SK-N-SH (cell line): ENCODE measurements around the gene GABRG3. TPM values are rescaled to one million over a fixed set of nuclear protein-coding genes. Genes with fewer than 3 reads are reported as not detected.
A peak's percentile ranks its signal among the peaks of the same experiment; 100 is the strongest.

Experiments
- CTCF ChIA-PET: fragments of 300-600, 350-600 bp; formaldehyde crosslinking; extraction: SDS; loops from one replicate; lab custom pipeline; 2021; lab: Yijun Ruan, JAX
- POLR2A ChIA-PET: fragments of 350-600 bp; sonication (Branson Sonifier 250); formaldehyde crosslinking; extraction: SDS; loops from one replicate; lab custom pipeline; 2020; ENCODE audit warnings: antibody characterized with exemption, inconsistent platforms; lab: Yijun Ruan, JAX
- DNase-seq: peaks from one replicate; pipeline ENCODE4 v3.0.0; 2012
- H2AFZ ChIP-seq: fragments of 200-600 bp; sonication (generic); 2 replicates; pipeline ENCODE4 v1.8.1; 2016; ENCODE audit warnings: antibody characterized with exemption, mild to moderate bottlenecking, low read depth
- H3F3A ChIP-seq: fragments of 200-600 bp; sonication (generic); replicated peaks from 2 replicates; pipeline ENCODE3; 2016; ENCODE audit warnings: antibody characterized with exemption, mild to moderate bottlenecking; ENCODE audit not compliant: insufficient read depth
- H3K27ac ChIP-seq, 2 experiments: fragments of 200-500 bp in 1 of 2; fragments of 200-600 bp in 1 of 2; sonication (Bioruptor generic) in 1 of 2; sonication (generic), shearing (Covaris generic) in 1 of 2; 2 replicates each; pipeline versions ENCODE4 v1.5.1 to v1.6.1; 2014 to 2016; ENCODE audit warnings: low read depth in 2 of 2, inconsistent platforms in 1 of 2, low read length in 1 of 2, mild to moderate bottlenecking in 1 of 2, mixed read lengths in 1 of 2
- H3K27me3 ChIP-seq: fragments of 200-600 bp; sonication (generic), shearing (Covaris generic); 2 replicates; pipeline ENCODE4 v1.6.1; 2016; ENCODE audit warnings: mixed run types; ENCODE audit not compliant: insufficient read depth
- H3K36me3 ChIP-seq, 2 experiments: fragments of 200-500 bp in 1 of 2; fragments of 200-600 bp in 1 of 2; sonication (Bioruptor generic) in 1 of 2; sonication (generic) in 1 of 2; replicated peaks in 1 of 2; 2 replicates each; pipeline versions ENCODE3 to v1.5.1; 2014 to 2016; ENCODE audit warnings: low read length in 1 of 2, mild to moderate bottlenecking in 1 of 2; ENCODE audit not compliant: insufficient read depth in 2 of 2, control insufficient read depth in 1 of 2
- H3K4me1 ChIP-seq, 2 experiments: fragments of 200-500 bp in 1 of 2; fragments of 200-600 bp in 1 of 2; sonication (Bioruptor generic) in 1 of 2; sonication (generic), shearing (Covaris generic) in 1 of 2; 2 replicates each; pipeline versions ENCODE4 v1.5.1 to v1.6.1; 2014 to 2016; ENCODE audit warnings: low read depth in 1 of 2, low read length in 1 of 2, mixed run types in 1 of 2; ENCODE audit not compliant: insufficient read depth in 2 of 2, control insufficient read depth in 1 of 2
- H3K4me2 ChIP-seq: fragments of 200-600 bp; sonication (generic), shearing (Covaris generic); 2 replicates; pipeline ENCODE4 v1.6.1; 2017; ENCODE audit warnings: mixed run types
- H3K4me3 ChIP-seq, 2 experiments: fragments of 200-500 bp in 1 of 2; fragments of 200-600 bp in 1 of 2; sonication (Bioruptor generic) in 1 of 2; sonication (generic), shearing (Covaris generic) in 1 of 2; 2 replicates each; pipeline versions ENCODE4 v1.5.1 to v1.8.1; 2014 to 2016; ENCODE audit warnings: low read depth in 2 of 2, inconsistent platforms in 1 of 2, low read length in 1 of 2, mild to moderate bottlenecking in 1 of 2, mixed read lengths in 1 of 2, moderate library complexity in 1 of 2
- H3K79me2 ChIP-seq: fragments of 200-600 bp; sonication (generic); 2 replicates; pipeline ENCODE4 v1.8.1; 2017; ENCODE audit warnings: mild to moderate bottlenecking; ENCODE audit not compliant: insufficient read depth
- H3K9ac ChIP-seq: fragments of 200-600 bp; sonication (generic); 2 replicates; pipeline ENCODE4 v1.6.1; 2017; ENCODE audit warnings: mixed run types
- H3K9me2 ChIP-seq: fragments of 200-600 bp; sonication (generic); 2 replicates; pipeline ENCODE4 v1.6.1; 2017; ENCODE audit warnings: mixed run types
- H3K9me3 ChIP-seq: fragments of 200-600 bp; sonication (generic); 2 replicates; pipeline ENCODE4 v1.6.1; 2017; ENCODE audit warnings: mixed run types, mild to moderate bottlenecking, moderate library complexity
- H4K20me1 ChIP-seq: fragments of 200-600 bp; sonication (generic); 2 replicates; pipeline ENCODE4 v1.6.1; 2017; ENCODE audit warnings: mild to moderate bottlenecking, mixed run types; ENCODE audit not compliant: insufficient read depth
- GATA2 ChIP-seq: sonication (generic); formaldehyde crosslinking; IDR thresholded peaks from 2 replicates; pipeline ENCODE4 v1.5.0; 2020; ENCODE audit warnings: mild to moderate bottlenecking, missing genetic modification reagents
- IRF3 ChIP-seq: fragments of 150-350 bp; IDR thresholded peaks from 2 replicates; pipeline ENCODE4 v1.6.1; 2016; ENCODE audit warnings: mild to moderate bottlenecking, low read depth, low read length
- POLR2AphosphoS5 ChIP-seq: IDR thresholded peaks from 2 replicates; pipeline ENCODE4 v1.6.1; 2012; ENCODE audit warnings: low read depth, low read length
- RAD21 ChIP-seq: IDR thresholded peaks from 2 replicates; pipeline ENCODE4 v1.6.1; 2012; ENCODE audit warnings: mild to moderate bottlenecking, low read length
- RFX5 ChIP-seq: IDR thresholded peaks from 2 replicates; pipeline ENCODE4 v1.6.1; 2012; ENCODE audit warnings: mild to moderate bottlenecking, improper control_type of control experiment, low read length
- TEAD4 ChIP-seq: IDR thresholded peaks from 2 replicates; pipeline ENCODE4 v1.4.0; 2012; ENCODE audit warnings: mild to moderate bottlenecking, borderline replicate concordance; ENCODE audit not compliant: insufficient read depth
- USF1 ChIP-seq: IDR thresholded peaks from 2 replicates; pipeline ENCODE4 v1.4.0; 2012; ENCODE audit warnings: low read depth, borderline replicate concordance
- ZBTB33 ChIP-seq: IDR thresholded peaks from 2 replicates; pipeline ENCODE4 v1.4.0; 2012; ENCODE audit warnings: low read depth, borderline replicate concordance
- WGBS: methylation state at CpG from one replicate; pipeline ENCODE4 v1.1.6; 2017; ENCODE audit warnings: low lambda C conversion rate; 5-methylcytosine and 5-hydroxymethylcytosine counted together
- polyA plus RNA-seq, 3 experiments: library from polyadenylated mRNA; depleted of rRNA; stranded (reverse); fragments of >200 nt; gene quantifications; 2 replicates each; pipeline ENCODE4 v1.2.3, GENCODE V29; 2012
- TF ChIP-seq, protein P1 (sequence below): fragments of 200-600 bp; sonication (generic); IDR thresholded peaks from 2 replicates; pipeline ENCODE4 v1.6.1; 2017; ENCODE audit warnings: antibody characterized with exemption, mild to moderate bottlenecking, moderate library complexity

GABRG3 gene
- polyA plus RNA-seq, 1 of the 3 experiments (the other 2 are of a cell fraction) = not detected

GRCh38 chr15:26939398-26939797 lies 31.6 kb upstream of the GABRG3 start:
- DNase-seq = peak; percentile 47
- Histone ChIP-seq H4K20me1 (no peaks in the 10 kb centered on the region), H2AFZ (no peak overlapping the region), H3K79me2 (no peaks in the 10 kb centered on the region), H3K27me3 (no peaks in the 10 kb centered on the region), H3K9me2 (no peaks in the 10 kb centered on the region), H3K9me3 (no peaks in the 10 kb centered on the region), H3K36me3 (no peaks in the 10 kb centered on the region), H3K4me3 (no peak overlapping the region), H3K4me1 (peaks cover 0 to 4% of the 10 kb centered on the region in 2 experiments; a peak in 1 of 4 replicates), H3K4me2 (no peak overlapping the region), H3K9ac (no peak overlapping the region), H3K27ac (no peak overlapping the region), H3F3A (no peaks in the 10 kb centered on the region)
- CTCF ChIA-PET = interaction anchor here (1.2 to 2.1 kb wide), 2 partner anchors 35 to 48 kb away, joined by 5 to 6 read pairs; no protein-coding TSS in a partner anchor
- WGBS = 21% methylated on average over 4 of the region's 5 CpGs
- TF ChIP-seq POLR2AphosphoS5 (no peak), GATA2 (peak; percentile 42; the same call in 1 of the 2 replicates)
- POLR2A ChIA-PET = no interaction called here

DNA sequence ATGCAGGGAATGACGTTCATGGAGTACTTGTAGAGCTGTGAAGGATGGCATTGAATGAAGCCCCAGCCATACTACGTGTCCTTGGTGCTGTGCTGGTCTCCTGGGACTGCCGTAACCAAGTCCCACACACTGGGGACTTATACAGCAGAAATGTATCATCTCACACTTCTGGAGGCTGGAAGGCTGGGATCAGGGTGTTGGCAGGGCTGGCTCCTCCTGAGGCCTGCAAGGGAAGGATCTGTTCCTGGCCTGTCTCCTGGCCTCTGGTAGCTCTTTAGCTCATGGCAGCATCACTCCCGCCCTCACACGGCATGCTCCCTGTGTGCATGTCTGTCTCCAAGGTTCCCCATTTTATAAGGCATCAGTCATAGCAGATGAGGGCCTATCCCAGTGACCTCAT lies 29.5 kb upstream of the GABRG3 start:
- TF ChIP-seq RAD21 (no peak), ZBTB33 (no peak)
- TF ChIP-seq, protein P1, sequence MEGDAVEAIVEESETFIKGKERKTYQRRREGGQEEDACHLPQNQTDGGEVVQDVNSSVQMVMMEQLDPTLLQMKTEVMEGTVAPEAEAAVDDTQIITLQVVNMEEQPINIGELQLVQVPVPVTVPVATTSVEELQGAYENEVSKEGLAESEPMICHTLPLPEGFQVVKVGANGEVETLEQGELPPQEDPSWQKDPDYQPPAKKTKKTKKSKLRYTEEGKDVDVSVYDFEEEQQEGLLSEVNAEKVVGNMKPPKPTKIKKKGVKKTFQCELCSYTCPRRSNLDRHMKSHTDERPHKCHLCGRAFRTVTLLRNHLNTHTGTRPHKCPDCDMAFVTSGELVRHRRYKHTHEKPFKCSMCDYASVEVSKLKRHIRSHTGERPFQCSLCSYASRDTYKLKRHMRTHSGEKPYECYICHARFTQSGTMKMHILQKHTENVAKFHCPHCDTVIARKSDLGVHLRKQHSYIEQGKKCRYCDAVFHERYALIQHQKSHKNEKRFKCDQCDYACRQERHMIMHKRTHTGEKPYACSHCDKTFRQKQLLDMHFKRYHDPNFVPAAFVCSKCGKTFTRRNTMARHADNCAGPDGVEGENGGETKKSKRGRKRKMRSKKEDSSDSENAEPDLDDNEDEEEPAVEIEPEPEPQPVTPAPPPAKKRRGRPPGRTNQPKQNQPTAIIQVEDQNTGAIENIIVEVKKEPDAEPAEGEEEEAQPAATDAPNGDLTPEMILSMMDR = no peak
- no peaks in the 10 kb centered on the region for H3K36me3 ChIP-seq
- H3K4me3 ChIP-seq = no peak overlapping the region
- H3K27ac ChIP-seq = no peak overlapping the region
- CTCF ChIA-PET = interaction anchor here (0.9 to 1.0 kb wide), 2 partner anchors 9 to 50 kb away, joined by 3 to 4 read pairs; no protein-coding TSS in a partner anchor
- H3K27me3 ChIP-seq = no peaks in the 10 kb centered on the region
- no peak overlapping the region for H2AFZ ChIP-seq
- POLR2A ChIA-PET = no interaction called here
- H3K9me3 ChIP-seq = no peaks in the 10 kb centered on the region
- H3F3A ChIP-seq = no peaks in the 10 kb centered on the region
- DNase-seq = no peak
- no peaks in the 10 kb centered on the region for H3K79me2 ChIP-seq
- no peak overlapping the region for H3K4me2 ChIP-seq
- H3K9me2 ChIP-seq = no peaks in the 10 kb centered on the region
- no peak overlapping the region for H3K9ac ChIP-seq
- no peaks in the 10 kb centered on the region for H4K20me1 ChIP-seq
- peaks cover 0 to 8% of the 10 kb centered on the region in 2 experiments; a peak in 1 of 4 replicates for H3K4me1 ChIP-seq
- 27% methylated on average over 5 of the region's 5 CpGs for WGBS

DNA sequence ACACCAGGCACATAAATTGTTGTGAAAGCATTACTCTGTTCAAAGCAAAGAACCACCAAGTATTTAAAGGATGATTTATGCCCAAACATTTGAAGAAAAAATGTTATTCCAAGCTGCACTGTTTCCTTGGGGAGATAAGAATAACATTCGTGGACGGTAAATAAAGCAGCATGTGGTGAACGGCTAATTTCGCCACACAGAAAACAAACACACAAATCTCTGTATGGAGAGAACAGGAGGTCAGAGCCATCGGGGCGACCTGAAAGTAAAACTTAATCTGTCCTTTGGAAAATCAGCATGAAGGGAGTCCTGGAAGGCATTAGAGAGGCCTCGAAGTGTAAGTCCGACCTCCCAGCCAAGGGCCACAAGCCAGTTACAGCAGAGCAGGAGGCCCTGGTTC lies 27.1 kb upstream of the GABRG3 start:
- no peak overlapping the region for H3K27ac ChIP-seq
- no peaks in the 10 kb centered on the region for H4K20me1 ChIP-seq
- H3K36me3 ChIP-seq = no peaks in the 10 kb centered on the region
- H3K9ac ChIP-seq = no peak overlapping the region
- no peaks in the 10 kb centered on the region for H3K79me2 ChIP-seq
- no peak overlapping the region for H2AFZ ChIP-seq
- H3K27me3 ChIP-seq = no peaks in the 10 kb centered on the region
- POLR2A ChIA-PET = no interaction called here
- DNase-seq = no peak
- H3K4me3 ChIP-seq = no peak overlapping the region
- WGBS = 47% methylated on average over 7 of the region's 8 CpGs
- no peaks in the 10 kb centered on the region for H3K9me2 ChIP-seq
- peaks cover 0 to 8% of the 10 kb centered on the region in 2 experiments; a peak in 1 of 4 replicates for H3K4me1 ChIP-seq
- H3K9me3 ChIP-seq = no peaks in the 10 kb centered on the region
- no peak overlapping the region for H3K4me2 ChIP-seq
- H3F3A ChIP-seq = no peaks in the 10 kb centered on the region
- CTCF ChIA-PET = no interaction called here
- TF ChIP-seq USF1 (no peak), IRF3 (no peak), RFX5 (no peak), TEAD4 (no peak)
- TF ChIP-seq, protein P1 = no peak
